Measurements from ENCODE around the gene CLDN12.

The CLDN12 gene

GRCh38 chr7:90403174-90404113, at the start of gene CLDN12:
TSS of gene CLDN12 (plus strand) at chr7:90403461. CDS start at chr7:90412677, 9,216 bp downstream.
- in situ Hi-C loops (cut with MboI; ENCODE audit: low sequenced_read_pairs) = loop anchor here (25.0 kb wide), 1 partner anchor 241 kb away; the partner anchor contains the start of gene STEAP1

GRCh38 chr7:90383422-90383821, 19.8 kb upstream of the CLDN12 start:
- in situ Hi-C loops (cut with MboI; ENCODE audit: low sequenced_read_pairs) = no loop called here

- in situ Hi-C loops (cut with MboI; ENCODE audit: low sequenced_read_pairs) = no loop called here
These were observed 19.4 kb upstream of the CLDN12 start for GRCh38 chr7:90383861-90384260.

GRCh38 chr7:90384433-90384832, 18.8 kb upstream of the CLDN12 start:
- in situ Hi-C loops (cut with MboI; ENCODE audit: low sequenced_read_pairs) = no loop called here

GRCh38 chr7:90387470-90388240, 15.6 kb upstream of the CLDN12 start:
- in situ Hi-C loops (cut with MboI; ENCODE audit: low sequenced_read_pairs) = no loop called here

GRCh38 chr7:90390926-90391325, 12.3 kb upstream of the CLDN12 start:
- in situ Hi-C loops (cut with MboI; ENCODE audit: low sequenced_read_pairs) = no loop called here

- in situ Hi-C loops (cut with MboI; ENCODE audit: low sequenced_read_pairs) = no loop called here
These were observed 11.8 kb upstream of the CLDN12 start for GRCh38 chr7:90391488-90391887.

- in situ Hi-C loops (cut with MboI; ENCODE audit: low sequenced_read_pairs) = no loop called here
These were observed 6.8 kb upstream of the CLDN12 start for GRCh38 chr7:90396420-90396819.

GRCh38 chr7:90401989-90402388, 1.3 kb upstream of the CLDN12 start:
- in situ Hi-C loops (cut with MboI; ENCODE audit: low sequenced_read_pairs) = loop anchor here (25.0 kb wide), 1 partner anchor 240 kb away; the partner anchor contains the start of gene STEAP1

GRCh38 chr7:90402785-90403173, 482 bp upstream of the CLDN12 start:
- in situ Hi-C loops (cut with MboI; ENCODE audit: low sequenced_read_pairs) = loop anchor here (25.0 kb wide), 1 partner anchor 240 kb away; the partner anchor contains the start of gene STEAP1

- in situ Hi-C loops (cut with MboI; ENCODE audit: low sequenced_read_pairs) = loop anchor here (25.0 kb wide), 1 partner anchor 242 kb away; the partner anchor contains the start of gene STEAP1
These were observed 1.5 kb downstream of the CLDN12 start for GRCh38 chr7:90404777-90405176.

- in situ Hi-C loops (cut with MboI; ENCODE audit: low sequenced_read_pairs) = loop anchor here (25.0 kb wide), 1 partner anchor 245 kb away; the partner anchor contains the start of gene STEAP1
These were observed 4.2 kb downstream of the CLDN12 start for GRCh38 chr7:90407484-90407821.

GRCh38 chr7:90408142-90408541, 4.9 kb downstream of the CLDN12 start:
- in situ Hi-C loops (cut with MboI; ENCODE audit: low sequenced_read_pairs) = loop anchor here (25.0 kb wide), 1 partner anchor 246 kb away; the partner anchor contains the start of gene STEAP1

- in situ Hi-C loops (cut with MboI; ENCODE audit: low sequenced_read_pairs) = loop anchor here (25.0 kb wide), 1 partner anchor 247 kb away; the partner anchor contains the start of gene STEAP1
These were observed 6.4 kb downstream of the CLDN12 start for GRCh38 chr7:90409667-90410066.

- in situ Hi-C loops (cut with MboI; ENCODE audit: low sequenced_read_pairs) = loop anchor here (25.0 kb wide), 1 partner anchor 249 kb away; the partner anchor contains the start of gene STEAP1
These were observed 8.2 kb downstream of the CLDN12 start for GRCh38 chr7:90411510-90411909.

GRCh38 chr7:90412458-90413184, 9.4 kb downstream of the CLDN12 start:
- in situ Hi-C loops (cut with MboI; ENCODE audit: low sequenced_read_pairs) = loop anchor here (25.0 kb wide), 1 partner anchor 250 kb away; the partner anchor contains the start of gene STEAP1

GRCh38 chr7:90413185-90413528, 9.9 kb downstream of the CLDN12 start:
- in situ Hi-C loops (cut with MboI; ENCODE audit: low sequenced_read_pairs) = loop anchor here (25.0 kb wide), 1 partner anchor 251 kb away; the partner anchor contains the start of gene STEAP1

- in situ Hi-C loops (cut with MboI; ENCODE audit: low sequenced_read_pairs) = loop anchor here (25.0 kb wide), 1 partner anchor 259 kb away; the partner anchor contains the start of gene STEAP1
These were observed 18.4 kb downstream of the CLDN12 start for GRCh38 chr7:90421651-90422050.

GRCh38 chr7:90424720-90425119, 21.5 kb downstream of the CLDN12 start:
- in situ Hi-C loops (cut with MboI; ENCODE audit: low sequenced_read_pairs) = loop anchor here (25.0 kb wide), 1 partner anchor 262 kb away; the partner anchor contains the start of gene STEAP1

- in situ Hi-C loops (cut with MboI; ENCODE audit: low sequenced_read_pairs) = no loop called here
These were observed 22.1 kb downstream of the CLDN12 start for GRCh38 chr7:90425376-90425775.

Measured in HL-60/S4 (cell line).